Endometrial microvascular endothelial cells (primary cell): Measurements from ENCODE around the gene MMGT1. TPM values are rescaled to one million over a fixed set of nuclear protein-coding genes. Genes with fewer than 3 reads are reported as not detected.

Experiments used
- in situ Hi-C: cut with HindIII; loops from 2 replicates; pipeline ENCODE4 v1.10.0; 2017; ENCODE audit warnings: low sequenced_read_pairs, low pct_unique_long_range_greater_than_20kb; ENCODE audit errors: inconsistent ontology term
- total RNA-seq: library from RNA; depleted of rRNA; stranded (reverse); fragments of >200 nt; gene quantifications from one replicate; pipeline ENCODE4 v1.2.3, GENCODE V29; 2015; ENCODE audit errors: inconsistent ontology term

Gene MMGT1
- total RNA-seq: 19.6 TPM

DNA sequence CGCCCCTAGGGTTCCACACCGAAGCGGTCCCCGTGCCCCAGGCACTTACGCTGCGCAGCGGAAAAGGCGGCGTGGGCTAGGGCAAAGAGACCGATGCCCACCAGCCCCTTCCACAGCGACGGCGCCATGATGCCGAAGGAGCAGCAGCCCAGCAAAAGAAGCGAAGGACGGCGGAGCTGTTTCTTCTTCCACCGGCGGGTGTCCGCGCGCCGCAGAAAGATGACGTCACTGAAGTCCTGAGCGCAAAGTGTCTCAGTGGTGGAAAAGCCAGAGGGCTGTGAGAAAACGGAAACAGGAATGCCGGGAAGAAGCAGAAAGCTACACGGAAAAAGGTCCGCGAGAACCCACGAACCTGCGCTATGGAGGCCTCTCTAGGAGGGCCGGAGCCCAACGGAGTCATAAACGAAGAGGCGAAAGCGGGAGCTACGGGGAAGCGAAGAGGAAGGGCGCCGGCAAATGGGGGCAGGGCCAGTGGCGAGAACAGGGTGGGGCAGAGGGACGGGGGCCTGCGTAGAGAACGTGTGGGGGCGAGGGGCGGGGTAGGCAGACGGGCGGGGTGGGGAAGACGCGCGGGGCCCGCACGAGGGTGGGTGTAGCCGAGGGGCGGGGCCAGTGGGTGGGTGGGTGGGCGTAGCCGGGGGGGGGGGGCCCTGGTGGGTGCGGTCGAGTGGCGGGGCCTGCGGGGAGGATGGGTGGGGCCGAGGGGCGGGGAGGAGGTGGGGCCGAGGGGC lies at the start of gene MMGT1:
Gene MMGT1, minus strand, starts transcription at position 441 of the 731 bp plus-strand sequence. Its CDS starts 313 bp downstream, at position 128.
- in situ Hi-C loops: no loop called here

DNA sequence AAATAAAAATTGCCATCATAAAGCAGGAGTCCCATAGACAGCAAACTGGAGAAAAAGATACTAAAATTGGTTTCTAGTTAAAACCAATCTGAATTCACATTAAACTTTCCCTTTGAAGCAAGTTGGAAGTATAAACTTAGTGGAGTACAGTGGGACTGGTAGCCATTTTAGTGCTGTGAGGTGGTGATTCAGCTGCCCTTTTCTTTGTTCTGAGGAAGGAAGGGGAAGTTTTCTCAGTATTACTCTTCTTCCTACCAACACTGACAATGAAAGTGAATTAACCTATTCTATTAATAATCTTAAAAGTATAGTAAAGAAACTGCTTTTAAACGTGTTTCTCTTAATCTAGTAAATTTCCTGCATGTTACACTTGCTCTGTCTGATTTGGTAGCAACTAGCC lies 48.1 kb upstream of the MMGT1 start:
- in situ Hi-C loops: no loop called here

DNA sequence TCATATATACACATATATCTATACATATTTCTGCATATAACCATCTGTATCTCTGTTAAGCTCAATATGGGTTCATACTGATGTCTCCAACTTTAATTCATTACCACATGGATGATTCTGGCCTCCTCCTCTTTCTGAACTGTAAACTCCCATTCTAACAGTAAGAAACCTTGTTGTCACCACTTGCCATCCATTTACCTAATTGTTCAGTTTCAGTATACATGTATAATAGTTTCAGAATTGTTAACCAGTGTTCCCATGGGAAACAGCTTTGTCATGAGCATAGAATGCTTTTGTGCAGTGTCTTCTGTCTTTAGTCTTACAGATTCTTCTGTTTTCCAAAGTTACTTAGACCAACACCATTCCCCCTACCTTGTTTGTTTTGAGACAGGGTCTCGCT lies 47.4 kb upstream of the MMGT1 start:
- in situ Hi-C loops: no loop called here

DNA sequence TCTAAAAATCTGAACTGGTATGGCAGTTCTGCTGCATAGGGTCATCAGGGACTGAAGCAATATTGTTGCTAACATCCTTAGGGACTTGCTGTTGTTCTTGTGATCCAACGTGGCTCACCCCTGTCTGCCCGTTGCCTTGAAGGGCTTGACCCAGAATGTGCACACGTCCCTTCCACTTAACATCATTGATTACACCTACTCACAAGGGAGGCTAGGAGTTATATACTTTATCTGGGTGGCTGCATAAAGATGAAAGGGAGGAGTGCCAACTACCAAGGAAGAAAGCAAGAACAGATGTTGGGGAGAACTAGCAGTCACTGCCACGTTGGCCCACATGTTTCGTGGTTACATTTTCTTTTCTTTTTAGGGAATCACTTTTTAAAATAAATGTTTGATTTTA lies 45.4 kb upstream of the MMGT1 start:
- in situ Hi-C loops: no loop called here

DNA sequence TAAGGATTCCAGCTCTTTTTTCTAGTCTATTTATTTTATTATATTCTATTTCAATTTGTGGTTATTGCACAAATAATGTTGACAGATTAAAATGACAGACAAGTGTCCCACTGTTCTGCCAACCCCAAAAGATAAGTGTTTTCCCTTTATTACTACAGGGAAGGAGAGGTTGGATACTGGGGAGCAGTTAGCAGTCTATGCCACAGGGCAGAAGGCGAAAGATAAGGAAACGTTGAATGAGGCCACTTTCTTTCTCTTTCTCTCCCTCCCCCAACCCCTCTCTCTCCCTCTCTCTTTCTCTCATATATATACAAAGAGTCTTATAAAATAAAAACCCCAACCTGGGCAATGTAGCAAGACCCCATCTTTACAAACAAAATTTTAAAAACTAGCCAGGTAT lies 43.1 kb upstream of the MMGT1 start:
- in situ Hi-C loops: no loop called here

DNA sequence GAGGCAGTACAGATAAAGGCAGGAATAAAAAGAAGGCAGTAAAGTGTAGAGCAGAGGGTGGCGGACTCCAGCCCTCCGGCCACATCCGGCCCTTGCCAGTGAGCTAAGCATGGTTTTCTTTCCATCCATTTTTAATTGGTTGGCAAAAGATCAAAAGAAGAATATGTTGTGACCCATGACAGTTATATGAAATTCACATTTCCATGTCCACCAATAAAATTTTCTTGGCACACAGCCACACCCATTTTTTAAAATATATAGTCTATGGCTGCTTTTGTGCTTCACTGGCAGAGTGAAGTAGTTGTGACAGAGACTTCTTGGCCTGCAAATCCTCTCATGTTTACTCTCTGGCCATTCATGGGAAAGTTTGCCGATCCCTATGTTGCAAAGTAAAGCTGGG lies 41.2 kb upstream of the MMGT1 start:
- in situ Hi-C loops: no loop called here

DNA sequence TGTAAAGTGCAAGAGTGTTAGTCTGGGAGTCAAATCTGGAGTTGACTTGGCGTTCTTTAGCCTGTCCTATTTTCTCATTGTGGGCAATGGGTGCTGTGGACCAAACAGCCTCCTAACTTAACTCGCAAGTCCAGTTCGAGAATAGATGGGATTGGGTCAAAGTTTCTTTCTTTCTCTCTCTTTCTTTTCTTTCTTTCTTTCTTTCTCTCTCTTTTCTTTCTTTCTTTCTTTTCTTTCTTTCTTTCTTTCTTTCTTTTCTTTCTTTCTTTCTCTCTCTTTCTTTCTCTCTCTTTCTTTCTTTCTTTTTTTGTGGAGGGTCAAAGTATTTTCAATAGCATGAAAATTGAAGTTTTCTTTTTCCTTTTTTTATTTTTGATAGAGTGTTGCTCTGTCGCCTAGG lies 14.5 kb upstream of the MMGT1 start:
- in situ Hi-C loops: no loop called here

DNA sequence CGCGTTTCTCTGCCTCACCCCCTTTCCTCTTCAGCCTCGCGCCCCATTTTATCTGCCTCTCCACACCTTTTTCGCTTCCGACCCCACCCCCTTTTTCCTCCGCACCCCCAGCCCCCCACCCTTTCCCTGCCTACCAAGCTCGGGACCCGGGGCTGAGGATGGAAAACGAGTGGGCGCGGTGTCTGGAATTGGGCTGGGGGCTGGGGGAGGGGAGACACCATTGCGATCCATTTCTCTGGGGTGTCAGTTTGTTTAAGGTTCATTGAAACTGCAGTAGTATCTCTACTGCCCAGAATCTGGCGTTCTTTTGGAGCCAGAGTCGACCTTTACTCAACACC lies 12.2 kb upstream of the MMGT1 start:
- in situ Hi-C loops: no loop called here

DNA sequence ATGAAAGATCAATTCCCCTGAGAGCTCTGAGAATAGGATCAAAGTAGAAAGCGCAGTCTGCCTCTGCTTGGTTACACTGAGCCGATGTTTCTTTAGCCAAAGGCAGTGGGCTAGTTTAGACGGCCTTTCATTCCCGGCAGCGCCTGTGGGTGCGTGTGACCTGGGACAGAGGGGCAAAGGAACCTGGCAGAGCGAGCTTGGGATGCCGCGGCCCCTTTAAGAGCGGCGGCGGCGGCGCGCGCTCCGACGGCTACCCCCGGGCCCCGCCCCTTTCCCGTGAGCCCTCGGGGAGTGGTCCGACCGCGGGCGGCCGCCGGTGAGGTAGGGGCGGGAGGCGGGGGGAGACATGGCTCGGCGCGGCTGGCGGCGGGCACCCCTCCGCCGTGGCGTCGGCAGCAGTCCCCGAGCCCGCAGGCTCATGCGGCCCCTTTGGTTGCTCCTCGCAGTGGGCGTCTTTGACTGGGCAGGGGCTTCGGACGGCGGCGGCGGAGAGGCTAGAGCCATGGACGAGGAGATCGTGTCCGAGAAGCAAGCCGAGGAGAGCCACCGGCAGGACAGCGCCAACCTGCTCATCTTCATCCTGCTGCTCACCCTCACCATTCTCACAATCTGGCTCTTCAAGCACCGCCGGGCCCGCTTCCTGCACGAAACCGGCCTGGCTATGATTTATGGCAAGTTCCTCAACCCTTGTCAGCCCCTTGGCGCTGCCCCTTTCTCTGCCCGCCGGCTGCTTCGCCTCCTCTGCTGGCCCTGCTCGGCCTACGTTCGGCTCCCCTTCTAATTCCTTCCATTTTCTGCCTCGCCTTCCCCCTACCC lies 11.6 kb upstream of the MMGT1 start, which contains the start of gene SLC9A6:
Gene SLC9A6, plus strand, starts transcription at position 279 of the 816 bp plus-strand sequence. Its CDS starts 224 bp downstream, at position 503.
- in situ Hi-C loops: no loop called here

DNA sequence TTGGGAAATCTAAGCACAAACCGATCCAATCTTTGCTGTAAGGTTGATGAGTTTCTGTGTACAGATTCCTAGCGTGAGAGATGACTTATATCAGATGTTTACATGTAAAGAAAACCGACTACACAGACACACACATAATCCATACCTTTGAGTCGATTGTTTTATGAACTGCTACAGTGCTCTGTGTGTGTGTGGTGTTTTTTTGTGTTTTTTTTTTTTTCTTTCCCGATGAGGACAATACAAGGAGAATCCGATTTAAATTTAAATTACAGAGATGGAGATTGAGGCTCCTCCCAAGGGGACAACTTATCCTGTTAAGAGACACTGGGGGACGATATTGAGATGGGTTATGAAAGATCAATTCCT lies 11.0 kb upstream of the MMGT1 start:
- in situ Hi-C loops: no loop called here

DNA sequence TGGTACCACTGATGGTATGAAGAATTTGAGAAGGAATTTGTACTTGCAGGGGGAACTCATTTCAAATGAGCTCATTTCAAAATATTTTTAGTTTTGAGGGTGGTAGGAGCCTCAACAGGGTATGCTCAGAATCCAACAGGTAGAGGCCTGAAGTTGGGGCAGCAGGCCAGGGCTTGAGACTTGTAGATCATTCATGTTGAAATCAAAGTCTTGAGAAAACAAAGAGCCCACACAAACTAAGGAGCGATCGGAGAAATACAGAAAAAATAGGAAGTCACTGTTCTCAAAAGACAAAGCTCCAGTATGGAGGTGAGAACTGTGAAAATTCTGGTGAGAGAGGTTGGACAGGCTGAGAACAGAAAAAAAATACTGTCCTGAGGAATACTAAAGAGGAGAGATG lies 10.5 kb upstream of the MMGT1 start:
- in situ Hi-C loops: no loop called here

DNA sequence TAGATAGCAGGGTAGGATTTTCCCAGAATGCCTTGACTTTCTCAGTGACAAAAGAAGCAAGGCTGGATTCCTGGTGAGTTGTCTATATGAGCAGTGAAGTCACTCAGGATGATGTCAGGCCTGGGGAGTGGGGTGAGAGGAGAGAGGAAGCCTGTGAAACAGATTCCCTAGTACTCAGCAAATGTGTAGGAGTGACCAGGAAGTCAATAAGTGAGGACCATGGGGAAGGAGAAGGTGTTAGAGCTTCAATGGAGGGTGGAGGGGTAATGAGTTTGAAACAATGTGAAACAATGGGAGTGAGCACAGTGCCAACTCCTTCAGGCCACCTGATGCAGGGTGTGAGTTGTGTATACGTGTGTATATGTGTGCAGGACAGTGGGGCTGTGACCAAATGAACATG lies 9.1 kb upstream of the MMGT1 start:
- in situ Hi-C loops: no loop called here

DNA sequence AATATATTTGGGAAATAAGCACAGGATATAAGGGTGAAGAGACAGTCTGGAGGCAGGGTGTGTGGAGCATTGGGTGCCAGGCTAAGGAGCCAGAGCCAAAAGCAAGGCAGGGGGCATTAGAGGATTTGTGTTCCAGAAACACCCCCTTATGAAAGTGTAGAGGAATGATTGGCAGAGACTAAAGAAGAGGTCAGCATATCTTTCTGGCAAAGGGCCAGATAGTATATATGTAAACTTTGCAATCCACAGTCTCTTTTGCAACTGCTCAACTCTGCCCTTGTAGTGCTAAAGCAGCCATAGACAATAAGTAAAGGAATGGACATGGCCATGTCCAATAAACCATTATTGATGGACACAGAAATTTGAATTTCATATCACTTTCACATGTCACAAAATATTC lies 7.9 kb upstream of the MMGT1 start:
- in situ Hi-C loops: no loop called here

DNA sequence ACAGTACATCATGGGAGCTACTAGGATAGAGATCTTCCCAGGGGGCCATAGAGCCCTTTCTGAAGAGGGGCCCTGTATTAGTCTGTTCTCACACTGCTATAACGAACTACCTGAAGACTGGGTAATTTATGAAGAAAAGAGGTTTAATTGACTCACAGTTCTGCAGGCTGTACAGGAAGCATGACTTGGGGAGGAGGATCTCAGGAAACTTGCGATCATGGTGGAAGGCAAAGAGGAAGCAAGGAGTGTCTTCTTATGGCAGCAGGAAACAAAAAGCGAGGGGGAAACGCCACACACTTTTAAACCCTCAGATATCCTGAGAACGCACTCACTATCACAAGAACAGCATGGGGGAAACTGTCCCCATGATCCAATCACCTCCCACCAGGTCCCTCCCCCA lies 7.2 kb upstream of the MMGT1 start:
- in situ Hi-C loops: no loop called here

DNA sequence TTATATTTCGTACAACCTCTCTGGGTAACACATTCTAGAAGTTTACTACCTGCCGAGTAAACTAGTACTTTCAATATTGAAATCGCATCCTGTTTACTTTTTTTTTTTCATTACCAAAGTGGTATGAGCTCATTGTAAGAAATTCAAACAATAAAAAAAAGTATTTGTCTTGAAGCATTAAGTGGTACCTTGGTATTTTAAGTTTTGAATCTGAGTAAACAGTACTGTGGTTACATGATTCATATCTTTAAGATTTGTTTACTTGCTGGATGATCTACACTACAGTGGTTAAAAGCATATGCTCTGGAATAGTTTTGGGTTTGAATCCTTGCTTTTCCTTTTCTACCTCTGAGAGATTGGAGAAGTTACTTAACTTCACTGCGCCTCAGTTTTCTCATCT lies 3.8 kb upstream of the MMGT1 start:
- in situ Hi-C loops: no loop called here

DNA sequence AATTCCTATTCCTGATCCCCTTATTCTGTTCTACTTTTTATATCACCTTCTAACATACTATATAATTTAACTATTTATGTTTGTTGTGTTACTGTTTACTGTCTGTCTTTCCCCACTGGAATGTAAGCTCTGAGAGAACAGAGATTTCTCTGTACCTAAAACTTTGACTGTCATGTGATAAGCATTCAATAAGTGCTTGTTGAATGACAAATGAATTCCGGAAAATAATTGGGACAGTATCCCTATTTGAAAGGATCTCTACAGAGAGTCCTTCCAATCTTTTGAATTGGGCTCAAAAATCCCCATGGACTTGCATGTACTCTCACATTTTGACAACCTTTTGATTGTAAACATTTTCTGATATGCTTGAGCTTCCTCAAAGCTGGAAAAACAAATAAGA lies 1.6 kb upstream of the MMGT1 start:
- in situ Hi-C loops: no loop called here

DNA sequence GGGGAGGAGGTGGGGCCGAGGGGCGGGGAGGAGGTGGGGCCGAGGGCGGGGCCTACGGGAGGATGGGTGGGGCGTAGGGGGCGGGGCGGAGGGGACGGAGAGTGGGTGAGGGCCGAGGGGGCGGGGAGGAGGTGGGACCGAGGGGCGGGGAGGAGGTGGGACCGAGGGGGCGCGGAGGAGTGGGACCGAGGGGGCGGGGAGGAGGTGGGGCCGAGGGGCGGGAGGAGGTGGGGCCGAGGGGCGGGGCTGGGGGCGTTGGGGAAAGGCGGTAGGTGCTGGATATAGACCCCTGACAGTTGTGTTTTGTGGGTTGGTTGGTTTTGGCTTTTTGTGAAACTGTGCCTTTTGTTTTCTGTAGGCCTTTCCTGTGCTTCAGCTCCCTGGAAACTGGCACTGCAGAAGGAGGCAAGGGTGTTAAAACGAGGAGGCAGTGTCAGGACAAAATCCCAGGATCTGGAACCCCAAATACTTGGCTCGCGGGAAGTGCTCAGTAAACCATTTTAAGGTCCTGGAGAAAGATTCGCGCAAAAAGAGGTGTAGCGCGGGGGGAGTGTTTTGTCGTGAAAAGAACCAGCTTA lies 580 bp upstream of the MMGT1 start:
- in situ Hi-C loops: no loop called here

DNA sequence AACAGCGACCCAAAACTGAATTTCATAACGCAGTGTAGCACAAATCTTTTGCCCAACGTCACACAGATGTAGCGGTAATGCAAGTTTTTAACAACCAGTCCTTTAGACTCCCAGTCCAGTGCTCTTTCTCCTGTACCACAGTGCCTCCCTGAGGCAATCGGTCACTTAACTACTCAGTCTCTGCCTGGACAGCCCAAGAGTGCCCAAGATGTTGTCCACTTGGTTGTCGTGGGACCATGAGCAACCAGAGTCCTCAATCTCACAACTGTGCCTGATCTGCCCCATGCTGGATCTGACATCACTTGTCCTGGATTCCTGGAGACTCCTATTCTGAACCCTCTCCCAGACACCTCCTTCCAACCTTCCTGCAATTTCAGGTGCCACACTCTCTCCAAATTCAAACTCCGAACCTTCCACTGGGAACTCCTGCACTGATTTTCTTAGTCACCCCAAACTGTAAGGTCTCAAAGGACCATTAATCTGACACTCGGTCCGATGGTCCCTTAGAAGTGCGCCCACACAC lies 702 bp downstream of the MMGT1 start:
- in situ Hi-C loops: no loop called here

DNA sequence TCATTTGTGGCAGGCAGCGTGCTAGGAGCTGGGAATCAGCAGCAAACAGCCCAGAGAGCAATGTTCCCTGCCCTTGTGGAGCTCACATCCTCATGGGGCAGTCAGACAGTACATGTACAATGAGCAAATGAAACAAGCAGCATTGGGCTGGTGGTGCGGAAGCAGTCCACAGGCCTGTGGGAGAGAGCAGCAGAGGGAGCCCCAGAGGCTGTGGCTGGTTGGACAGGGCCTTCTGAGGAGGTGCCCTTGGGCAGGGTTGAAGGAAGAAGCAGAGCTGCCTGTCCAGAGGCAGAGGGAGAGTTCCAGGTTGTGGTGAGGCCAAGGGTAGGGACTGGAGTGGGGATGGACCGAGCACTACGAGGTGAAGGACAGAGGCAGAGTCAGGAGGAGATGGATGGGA lies 22.5 kb downstream of the MMGT1 start:
- in situ Hi-C loops: no loop called here

DNA sequence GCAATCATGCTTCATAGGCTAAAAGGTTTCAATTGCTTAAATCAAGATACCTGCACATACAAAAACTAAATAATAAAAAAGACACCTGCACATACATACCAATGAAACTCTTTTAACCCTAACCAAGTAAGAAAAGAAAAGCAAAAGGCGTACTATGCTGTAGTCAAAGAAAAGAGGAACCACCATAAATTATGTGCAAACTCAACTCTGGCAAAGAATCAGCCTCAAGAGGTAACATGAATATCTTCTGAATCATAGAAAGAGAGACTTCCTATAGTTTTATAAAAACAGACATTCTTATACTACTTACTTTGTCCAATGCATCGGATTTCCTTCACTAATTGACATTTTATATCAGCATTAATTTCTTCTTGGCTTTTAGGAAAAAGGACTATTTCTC lies 29.3 kb downstream of the MMGT1 start:
- in situ Hi-C loops: no loop called here
